ENCODE data around the gene SERPINB6. TPM values are rescaled to one million over a fixed set of nuclear protein-coding genes. Genes with fewer than 3 reads are reported as not detected.
A peak's percentile ranks its signal among the peaks of the same experiment; 100 is the strongest.

SERPINB6 gene
- total RNA-seq, 2 donors from 2014 or later = 128 to 150 TPM

DNA sequence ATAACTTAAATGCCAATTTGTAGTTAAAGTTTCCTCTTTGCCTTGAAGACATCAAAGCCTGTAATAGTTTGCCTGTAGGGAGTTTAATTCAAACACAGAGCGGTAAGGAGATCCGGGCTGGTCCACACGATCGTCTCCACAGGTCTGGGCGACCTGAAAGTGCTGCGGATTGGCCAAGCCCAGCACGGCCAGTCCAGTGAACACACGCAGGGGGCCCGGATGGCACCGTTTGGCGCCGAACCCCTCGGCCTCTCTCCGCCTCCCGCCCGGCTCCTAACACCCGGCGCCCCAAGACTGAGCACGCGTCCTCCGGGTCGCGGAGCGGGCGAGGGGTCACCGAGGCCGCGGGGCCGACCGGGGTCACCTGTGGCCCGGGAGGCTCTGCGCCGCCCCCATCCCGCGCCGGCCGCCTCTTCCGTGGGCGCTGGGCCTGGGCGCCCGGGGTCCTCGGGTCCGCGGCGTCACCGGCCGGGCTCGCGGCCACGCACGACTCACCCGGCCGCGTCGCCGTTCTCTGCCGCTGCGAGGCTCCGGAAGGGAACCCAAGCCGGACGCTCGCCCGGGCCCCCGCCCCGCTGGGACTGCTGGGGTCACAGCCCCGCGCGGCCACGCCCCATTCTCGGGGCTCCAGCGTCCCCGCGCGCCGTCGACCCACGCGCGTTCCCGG, 481 bp downstream of the SERPINB6 start:
- Mint-ChIP-seq H3K27ac (peak overlapping the region; percentile 84), H3K9me3 (peaks cover 2% of the 10 kb centered on the region), H3K27me3 (ENCODE audit: insufficient read depth) (peaks cover 6% of the 10 kb centered on the region), H3K4me3 (peak overlapping the region; percentile 74), H3K36me3 (ENCODE audit: low read depth) (peaks cover 12% of the 10 kb centered on the region), H3K4me1 (peaks cover 26% of the 10 kb centered on the region)
- peaks cover 5% of the 10 kb centered on the region for H3K36me3 ChIP-seq (ENCODE audit: control insufficient read depth, insufficient read depth, low read length)
- H3K27ac ChIP-seq (ENCODE audit: low read depth, low read length) = no peak overlapping the region
- DNase-seq = peak; percentile 81
- TF ChIP-seq, protein P1, sequence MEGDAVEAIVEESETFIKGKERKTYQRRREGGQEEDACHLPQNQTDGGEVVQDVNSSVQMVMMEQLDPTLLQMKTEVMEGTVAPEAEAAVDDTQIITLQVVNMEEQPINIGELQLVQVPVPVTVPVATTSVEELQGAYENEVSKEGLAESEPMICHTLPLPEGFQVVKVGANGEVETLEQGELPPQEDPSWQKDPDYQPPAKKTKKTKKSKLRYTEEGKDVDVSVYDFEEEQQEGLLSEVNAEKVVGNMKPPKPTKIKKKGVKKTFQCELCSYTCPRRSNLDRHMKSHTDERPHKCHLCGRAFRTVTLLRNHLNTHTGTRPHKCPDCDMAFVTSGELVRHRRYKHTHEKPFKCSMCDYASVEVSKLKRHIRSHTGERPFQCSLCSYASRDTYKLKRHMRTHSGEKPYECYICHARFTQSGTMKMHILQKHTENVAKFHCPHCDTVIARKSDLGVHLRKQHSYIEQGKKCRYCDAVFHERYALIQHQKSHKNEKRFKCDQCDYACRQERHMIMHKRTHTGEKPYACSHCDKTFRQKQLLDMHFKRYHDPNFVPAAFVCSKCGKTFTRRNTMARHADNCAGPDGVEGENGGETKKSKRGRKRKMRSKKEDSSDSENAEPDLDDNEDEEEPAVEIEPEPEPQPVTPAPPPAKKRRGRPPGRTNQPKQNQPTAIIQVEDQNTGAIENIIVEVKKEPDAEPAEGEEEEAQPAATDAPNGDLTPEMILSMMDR (conservative IDR thresholded peaks at IDR 0.05) = no peak
- H3K9me3 ChIP-seq (ENCODE audit: control insufficient read depth, low read length) = no peaks in the 10 kb centered on the region
- peak overlapping the region; percentile 69 for H3K4me3 ChIP-seq (ENCODE audit: low read length)
- 2% methylated on average over 25 to 80 of the region's 80 CpGs for WGBS, 2 experiments (ENCODE audit: insufficient coverage in 1 of 2, insufficient read length in 1 of 2)
- peak overlapping the region; percentile 54 for H3K9ac ChIP-seq (ENCODE audit: extremely low read depth, low read length, poor library complexity, severe bottlenecking)
- H3K4me1 ChIP-seq (ENCODE audit: control insufficient read depth, insufficient read depth, low read length) = no peaks in the 10 kb centered on the region
- H3K27me3 ChIP-seq (ENCODE audit: control insufficient read depth, insufficient read depth, low read length, poor library complexity, severe bottlenecking) = no peaks in the 10 kb centered on the region

DNA sequence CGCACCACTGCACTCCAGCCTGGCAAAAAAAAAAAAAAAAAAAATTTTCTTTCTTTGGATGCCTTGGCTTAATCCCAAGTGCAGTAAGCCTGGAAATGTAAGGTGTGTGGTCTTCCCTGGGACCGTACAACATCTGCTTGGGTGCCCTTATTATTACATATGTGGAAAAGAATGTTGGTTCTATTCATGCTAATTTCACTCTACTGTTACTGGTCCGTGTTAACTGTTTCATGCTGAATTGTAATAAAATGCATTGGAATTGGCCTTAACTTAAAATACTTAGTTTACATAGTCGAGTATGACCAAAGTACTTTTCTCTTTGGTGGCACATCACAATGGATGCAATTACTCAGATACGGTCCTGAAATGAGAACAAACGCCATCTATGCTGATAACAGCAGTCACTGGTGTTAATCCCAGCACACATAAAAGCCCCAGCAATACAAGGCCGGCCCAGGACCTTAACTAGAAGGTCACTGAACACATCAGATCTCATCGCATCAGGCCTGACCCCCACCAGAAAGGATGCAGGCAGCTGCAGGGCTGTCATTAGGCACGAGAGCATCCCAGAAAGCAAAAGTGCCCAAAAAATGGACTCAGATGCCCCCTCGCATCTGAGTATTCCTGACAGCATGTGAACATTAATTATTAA, 1.2 kb downstream of the SERPINB6 start:
- H3K4me1 ChIP-seq (ENCODE audit: control insufficient read depth, insufficient read depth, low read length) = no peaks in the 10 kb centered on the region
- Mint-ChIP-seq H3K4me3 (peak overlapping the region; percentile 74), H3K27ac (peak overlapping the region; percentile 84), H3K36me3 (ENCODE audit: low read depth) (peaks cover 12% of the 10 kb centered on the region), H3K27me3 (ENCODE audit: insufficient read depth) (peaks cover 6% of the 10 kb centered on the region), H3K9me3 (peaks cover 2% of the 10 kb centered on the region), H3K4me1 (peaks cover 29% of the 10 kb centered on the region)
- H3K9me3 ChIP-seq (ENCODE audit: control insufficient read depth, low read length) = no peaks in the 10 kb centered on the region
- DNase-seq = peak; percentile 50
- H3K27ac ChIP-seq (ENCODE audit: low read depth, low read length) = no peak overlapping the region
- H3K27me3 ChIP-seq (ENCODE audit: control insufficient read depth, insufficient read depth, low read length, poor library complexity, severe bottlenecking) = no peaks in the 10 kb centered on the region
- WGBS, 2 experiments (ENCODE audit: insufficient coverage in 1 of 2, insufficient read length in 1 of 2) = 74 to 82% methylated on average over 8 to 10 of the region's 10 CpGs
- H3K4me3 ChIP-seq (ENCODE audit: low read length) = peak overlapping the region; percentile 69
- peaks cover 5% of the 10 kb centered on the region for H3K36me3 ChIP-seq (ENCODE audit: control insufficient read depth, insufficient read depth, low read length)
- peak overlapping the region; percentile 54 for H3K9ac ChIP-seq (ENCODE audit: extremely low read depth, low read length, poor library complexity, severe bottlenecking)
- TF ChIP-seq, protein P1 (conservative IDR thresholded peaks at IDR 0.05) = no peak

DNA sequence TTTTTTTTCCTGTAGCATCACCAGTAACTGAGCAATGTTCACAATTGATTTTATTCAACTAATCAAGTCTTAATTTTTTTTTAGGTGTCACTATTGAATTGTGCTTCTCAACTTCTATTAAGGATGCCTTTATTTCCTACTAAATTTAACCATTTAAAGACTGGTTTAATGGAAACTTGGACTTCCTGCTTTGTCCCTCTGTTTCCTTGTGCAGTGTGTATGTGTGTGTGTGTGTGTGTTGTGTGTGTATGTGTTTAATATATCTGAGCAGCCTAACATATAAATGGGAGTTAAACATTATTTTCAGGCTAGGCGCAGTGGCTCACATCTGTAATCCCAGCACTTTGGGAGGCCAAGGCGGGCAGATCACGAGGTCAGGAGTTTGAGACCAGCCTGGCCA, 1.8 kb downstream of the SERPINB6 start:
- Histone ChIP-seq H3K27me3 (ENCODE audit: control insufficient read depth, insufficient read depth, low read length, poor library complexity, severe bottlenecking) (no peaks in the 10 kb centered on the region), H3K27ac (ENCODE audit: low read depth, low read length) (no peak overlapping the region), H3K4me1 (ENCODE audit: control insufficient read depth, insufficient read depth, low read length) (no peaks in the 10 kb centered on the region), H3K9ac (ENCODE audit: extremely low read depth, low read length, poor library complexity, severe bottlenecking) (no peak overlapping the region), H3K9me3 (ENCODE audit: control insufficient read depth, low read length) (no peaks in the 10 kb centered on the region), H3K4me3 (ENCODE audit: low read length) (no peak overlapping the region), H3K36me3 (ENCODE audit: control insufficient read depth, insufficient read depth, low read length) (peaks cover 5% of the 10 kb centered on the region)
- H3K36me3 Mint-ChIP-seq (ENCODE audit: low read depth) = peaks cover 12% of the 10 kb centered on the region
- H3K9me3 Mint-ChIP-seq = peaks cover 2% of the 10 kb centered on the region
- DNase-seq = peak; percentile 2
- H3K27me3 Mint-ChIP-seq (ENCODE audit: insufficient read depth) = peaks cover 6% of the 10 kb centered on the region
- WGBS, 2 experiments (ENCODE audit: insufficient coverage in 1 of 2, insufficient read length in 1 of 2) = 94 to 95% methylated on average over 3 of the region's 3 CpGs
- H3K27ac Mint-ChIP-seq = no peak overlapping the region
- H3K4me1 Mint-ChIP-seq = peaks cover 29% of the 10 kb centered on the region
- TF ChIP-seq, protein P1 (conservative IDR thresholded peaks at IDR 0.05) = no peak
- peak overlapping the region; percentile 27 for H3K4me3 Mint-ChIP-seq
